ENCODE data around the gene NECTIN4.

DNA sequence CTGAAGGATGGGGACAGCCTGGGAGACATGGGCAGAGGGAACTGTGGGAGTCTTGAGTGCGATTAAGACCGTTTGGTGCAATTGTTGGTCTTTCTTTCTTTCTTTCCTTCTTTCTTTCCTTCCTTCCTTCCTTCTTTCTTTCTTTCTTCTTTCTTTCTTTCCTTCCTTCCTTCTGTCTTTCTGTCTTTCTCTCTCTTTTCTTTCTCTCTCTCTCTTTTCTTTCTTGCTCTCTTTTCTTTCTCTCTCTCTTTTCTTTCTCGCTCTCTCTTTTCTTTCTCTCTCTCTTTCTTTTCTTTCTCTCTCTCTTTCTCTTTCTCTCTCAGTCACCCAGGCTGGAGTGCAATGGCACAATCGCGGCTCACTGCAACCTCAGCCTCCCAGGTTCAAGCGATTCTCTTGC, 5.9 kb upstream of the NECTIN4 start:
- TF ChIP-seq, protein P1, sequence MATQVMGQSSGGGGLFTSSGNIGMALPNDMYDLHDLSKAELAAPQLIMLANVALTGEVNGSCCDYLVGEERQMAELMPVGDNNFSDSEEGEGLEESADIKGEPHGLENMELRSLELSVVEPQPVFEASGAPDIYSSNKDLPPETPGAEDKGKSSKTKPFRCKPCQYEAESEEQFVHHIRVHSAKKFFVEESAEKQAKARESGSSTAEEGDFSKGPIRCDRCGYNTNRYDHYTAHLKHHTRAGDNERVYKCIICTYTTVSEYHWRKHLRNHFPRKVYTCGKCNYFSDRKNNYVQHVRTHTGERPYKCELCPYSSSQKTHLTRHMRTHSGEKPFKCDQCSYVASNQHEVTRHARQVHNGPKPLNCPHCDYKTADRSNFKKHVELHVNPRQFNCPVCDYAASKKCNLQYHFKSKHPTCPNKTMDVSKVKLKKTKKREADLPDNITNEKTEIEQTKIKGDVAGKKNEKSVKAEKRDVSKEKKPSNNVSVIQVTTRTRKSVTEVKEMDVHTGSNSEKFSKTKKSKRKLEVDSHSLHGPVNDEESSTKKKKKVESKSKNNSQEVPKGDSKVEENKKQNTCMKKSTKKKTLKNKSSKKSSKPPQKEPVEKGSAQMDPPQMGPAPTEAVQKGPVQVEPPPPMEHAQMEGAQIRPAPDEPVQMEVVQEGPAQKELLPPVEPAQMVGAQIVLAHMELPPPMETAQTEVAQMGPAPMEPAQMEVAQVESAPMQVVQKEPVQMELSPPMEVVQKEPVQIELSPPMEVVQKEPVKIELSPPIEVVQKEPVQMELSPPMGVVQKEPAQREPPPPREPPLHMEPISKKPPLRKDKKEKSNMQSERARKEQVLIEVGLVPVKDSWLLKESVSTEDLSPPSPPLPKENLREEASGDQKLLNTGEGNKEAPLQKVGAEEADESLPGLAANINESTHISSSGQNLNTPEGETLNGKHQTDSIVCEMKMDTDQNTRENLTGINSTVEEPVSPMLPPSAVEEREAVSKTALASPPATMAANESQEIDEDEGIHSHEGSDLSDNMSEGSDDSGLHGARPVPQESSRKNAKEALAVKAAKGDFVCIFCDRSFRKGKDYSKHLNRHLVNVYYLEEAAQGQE (IDR thresholded peaks at IDR 0.05; ENCODE audit: low read depth, low read length): no peak
- no peak for TF ChIP-seq BCL11A (IDR thresholded peaks at IDR 0.05; ENCODE audit: low read depth, low read length)
- no peak for TF ChIP-seq TAF1 (IDR thresholded peaks at IDR 0.05; ENCODE audit: borderline replicate concordance, low read depth, low read length)
- TF ChIP-seq HDAC6 (IDR thresholded peaks at IDR 0.05; ENCODE audit: unreplicated experiment): no peak
- TF ChIP-seq, protein P2, sequence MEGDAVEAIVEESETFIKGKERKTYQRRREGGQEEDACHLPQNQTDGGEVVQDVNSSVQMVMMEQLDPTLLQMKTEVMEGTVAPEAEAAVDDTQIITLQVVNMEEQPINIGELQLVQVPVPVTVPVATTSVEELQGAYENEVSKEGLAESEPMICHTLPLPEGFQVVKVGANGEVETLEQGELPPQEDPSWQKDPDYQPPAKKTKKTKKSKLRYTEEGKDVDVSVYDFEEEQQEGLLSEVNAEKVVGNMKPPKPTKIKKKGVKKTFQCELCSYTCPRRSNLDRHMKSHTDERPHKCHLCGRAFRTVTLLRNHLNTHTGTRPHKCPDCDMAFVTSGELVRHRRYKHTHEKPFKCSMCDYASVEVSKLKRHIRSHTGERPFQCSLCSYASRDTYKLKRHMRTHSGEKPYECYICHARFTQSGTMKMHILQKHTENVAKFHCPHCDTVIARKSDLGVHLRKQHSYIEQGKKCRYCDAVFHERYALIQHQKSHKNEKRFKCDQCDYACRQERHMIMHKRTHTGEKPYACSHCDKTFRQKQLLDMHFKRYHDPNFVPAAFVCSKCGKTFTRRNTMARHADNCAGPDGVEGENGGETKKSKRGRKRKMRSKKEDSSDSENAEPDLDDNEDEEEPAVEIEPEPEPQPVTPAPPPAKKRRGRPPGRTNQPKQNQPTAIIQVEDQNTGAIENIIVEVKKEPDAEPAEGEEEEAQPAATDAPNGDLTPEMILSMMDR (IDR thresholded peaks at IDR 0.05 in 2 of 3, conservative IDR thresholded peaks at IDR 0.05 in 1 of 3; ENCODE audit: control insufficient read depth in 2 of 3, extremely low read depth in 1 of 3, insufficient read depth in 1 of 3, low read depth in 3 of 3, low read length in 3 of 3): no peak
- TF ChIP-seq NR2F1 (conservative IDR thresholded peaks at IDR 0.05): no peak
- no peak for TF ChIP-seq GABPA (IDR thresholded peaks at IDR 0.05; ENCODE audit: low read depth)
- TF ChIP-seq, protein P3, sequence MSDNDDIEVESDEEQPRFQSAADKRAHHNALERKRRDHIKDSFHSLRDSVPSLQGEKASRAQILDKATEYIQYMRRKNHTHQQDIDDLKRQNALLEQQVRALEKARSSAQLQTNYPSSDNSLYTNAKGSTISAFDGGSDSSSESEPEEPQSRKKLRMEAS (IDR thresholded peaks at IDR 0.05; ENCODE audit: low read depth, low read length): no peak
- no peak for TF ChIP-seq RFX5 (IDR thresholded peaks at IDR 0.05; ENCODE audit: low read depth, low read length)
- no peak for TF ChIP-seq MTA2 (IDR thresholded peaks at IDR 0.05; ENCODE audit: low read depth)
- TF ChIP-seq POLR2A (IDR thresholded peaks at IDR 0.05; ENCODE audit: low read depth, low read length): no peak

Data from GM12878 (cell line).